Pancreas (tissue), 10 donors: ENCODE data around the gene TTC39B. TPM values are rescaled to one million over a fixed set of nuclear protein-coding genes. Genes with fewer than 3 reads are reported as not detected.

ENCODE experiments used
- ATAC-seq, 4 donors: fragments of 200-7000 bp; cut with Tn5 transposase; one replicate each; pipeline versions ENCODE4 v1.8.0 to v1.9.1; 2020; ENCODE audit warnings: mild to moderate bottlenecking in 4 of 4, moderate library complexity in 4 of 4
- DNase-seq, 6 donors: peaks; one replicate each; pipeline ENCODE4 v3.0.0-alpha.2; 2020
- FAIRE-seq: peaks from 2 replicates; lab custom pipeline; 2012; peaks lifted over from hg19 to GRCh38; lab: Jason Lieb, UNC
- H3K27ac ChIP-seq, 4 donors: fragments of 200-600 bp; sonication (generic); 1 replicate in 3 of 4; 2 replicates in 1 of 4; pipeline versions ENCODE4 v1.5.0 to v1.8.0; 2020
- H3K27me3 ChIP-seq, 4 donors: fragments of 200-600 bp; one replicate each; pipeline ENCODE4 v1.8.0; 2021
- H3K36me3 ChIP-seq, 3 donors: fragments of 200-600 bp; sonication (generic) in 1 of 3; one replicate each; pipeline versions ENCODE4 v1.5.0 to v1.8.0; 2020 to 2021
- H3K4me1 ChIP-seq, 3 donors: fragments of 200-600 bp; one replicate each; pipeline ENCODE4 v1.8.0; 2021
- H3K4me3 ChIP-seq, 4 donors: fragments of 200-600 bp; sonication (generic) in 2 of 4; one replicate each; pipeline versions ENCODE4 v1.5.0 to v1.8.0; 2020 to 2021
- H3K9me3 ChIP-seq, 4 donors: fragments of 200-600 bp; one replicate each; pipeline ENCODE4 v1.8.0; 2021
- WGBS, 2 donors: extraction: QIAGEN DNeasy Blood & Tissue Kit; methylation state at CpG; one replicate each; pipeline ENCODE4 v1.1.7; 2013; 5-methylcytosine and 5-hydroxymethylcytosine counted together
- intact Hi-C, 3 donors: fragments of 100-400 bp; cut with DNase I; formaldehyde crosslinking; loops; one replicate each; pipeline versions ENCODE4 v1.11.1 to v1.14.2; 2022
- polyA plus RNA-seq, 2 donors: library from polyadenylated mRNA; stranded (reverse); fragments of 200-250 nt; gene quantifications; one replicate each; pipeline ENCODE4 v1.2.3, GENCODE V29; 2013
- total RNA-seq, 6 donors: library from RNA; stranded (reverse); fragmentation: NEBNext Ultra II Directional in 4 of 6; extraction: Animal tissue kit (Norgen Biotek cat#: 25700) in 4 of 6; gene quantifications; one replicate each; pipeline versions ENCODE4 v1.2.1 to v1.2.4, GENCODE V29; 2021 to 2023
- TF ChIP-seq, protein P1 (sequence below), 4 donors: fragments of 200-600 bp; sonication (generic) in 3 of 4; IDR thresholded peaks; one replicate each; pipeline versions ENCODE4 v1.5.0 to v1.8.0; 2021; ENCODE audit warnings: antibody characterized with exemption in 4 of 4
- donor health status: healthy with polysubstance abuse.
- donor health status: DM: no; HTN: no; CAD: no; lungs with moderate emphysema.
- donor health status: DM: no; HTN: no; CAD: no.
- donor health status: control.
- donor health status: control.
- donor health status: Bipolar disorder and iron deficiency.
- donor health status: DM: yes; HTN: yes; CAD: no.
- donor health status: DM: no; HTN: no; CAD: no.
- donor health status: DM: no; HTN: no; CAD: no.
- donor health status: DM: yes; HTN: yes; CAD: no.

Gene TTC39B
- total and polyA plus RNA-seq, 8 donors = 1.5 to 12.1 (median 5.1) TPM

- intact Hi-C loops = loop anchor here in 1 of 3 donors (10.0 kb wide), 1 partner anchor 401 kb away; no protein-coding TSS in a partner anchor
- TF ChIP-seq, protein P1, sequence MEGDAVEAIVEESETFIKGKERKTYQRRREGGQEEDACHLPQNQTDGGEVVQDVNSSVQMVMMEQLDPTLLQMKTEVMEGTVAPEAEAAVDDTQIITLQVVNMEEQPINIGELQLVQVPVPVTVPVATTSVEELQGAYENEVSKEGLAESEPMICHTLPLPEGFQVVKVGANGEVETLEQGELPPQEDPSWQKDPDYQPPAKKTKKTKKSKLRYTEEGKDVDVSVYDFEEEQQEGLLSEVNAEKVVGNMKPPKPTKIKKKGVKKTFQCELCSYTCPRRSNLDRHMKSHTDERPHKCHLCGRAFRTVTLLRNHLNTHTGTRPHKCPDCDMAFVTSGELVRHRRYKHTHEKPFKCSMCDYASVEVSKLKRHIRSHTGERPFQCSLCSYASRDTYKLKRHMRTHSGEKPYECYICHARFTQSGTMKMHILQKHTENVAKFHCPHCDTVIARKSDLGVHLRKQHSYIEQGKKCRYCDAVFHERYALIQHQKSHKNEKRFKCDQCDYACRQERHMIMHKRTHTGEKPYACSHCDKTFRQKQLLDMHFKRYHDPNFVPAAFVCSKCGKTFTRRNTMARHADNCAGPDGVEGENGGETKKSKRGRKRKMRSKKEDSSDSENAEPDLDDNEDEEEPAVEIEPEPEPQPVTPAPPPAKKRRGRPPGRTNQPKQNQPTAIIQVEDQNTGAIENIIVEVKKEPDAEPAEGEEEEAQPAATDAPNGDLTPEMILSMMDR (IDR thresholded peaks at IDR 0.05) = no peak
- DNase-seq (no peak), ATAC-seq (no peak), FAIRE-seq (no peak)
- Histone ChIP-seq H3K27ac (no peak overlapping the region), H3K4me3 (no peak overlapping the region), H3K9me3 (no peaks in the 10 kb centered on the region), H3K36me3 (no peaks in the 10 kb centered on the region), H3K4me1 (no peaks in the 10 kb centered on the region), H3K27me3 (no peaks in the 10 kb centered on the region)
- 17 to 22% methylated on average over 3 of the region's 3 CpGs for WGBS, 2 donors
These were observed 103.4 kb downstream of the TTC39B start for GRCh38 chr9:15203581-15203980.

GRCh38 chr9:15200111-15200510 lies 106.9 kb downstream of the TTC39B start:
- TF ChIP-seq, protein P1 (IDR thresholded peaks at IDR 0.05) = no peak
- no peaks in the 10 kb centered on the region for H3K9me3 ChIP-seq
- 91 to 95% methylated on average over 3 of the region's 3 CpGs for WGBS, 2 donors

GRCh38 chr9:15192856-15193255 lies 114.2 kb downstream of the TTC39B start:
- FAIRE-seq = no peak
- TF ChIP-seq, protein P1 (IDR thresholded peaks at IDR 0.05) = no peak
- H3K4me1 ChIP-seq = no peaks in the 10 kb centered on the region
- no peak overlapping the region for H3K4me3 ChIP-seq
- intact Hi-C loops = no loop called here
- no peak overlapping the region for H3K27ac ChIP-seq
- WGBS, 2 donors = 95 to 96% methylated on average over 5 of the region's 5 CpGs
- no peak for ATAC-seq
- H3K9me3 ChIP-seq = no peaks in the 10 kb centered on the region
- DNase-seq = no peak
- H3K36me3 ChIP-seq = peaks cover 0 to 11% (median 0%) of the 10 kb centered on the region in 3 donors
- no peaks in the 10 kb centered on the region for H3K27me3 ChIP-seq

More at GRCh38 chr9:15200111-15200510, 106.9 kb downstream of the TTC39B start:
- no peak overlapping the region for H3K27ac ChIP-seq
- FAIRE-seq (no peak), ATAC-seq (no peak), DNase-seq (no peak)
- no peaks in the 10 kb centered on the region for H3K36me3 ChIP-seq
- no peaks in the 10 kb centered on the region for H3K4me1 ChIP-seq
- intact Hi-C loops = loop anchor here in 1 of 3 donors (10.0 kb wide), 1 partner anchor 405 kb away; no protein-coding TSS in a partner anchor
- H3K4me3 ChIP-seq = no peak overlapping the region
- H3K27me3 ChIP-seq = no peaks in the 10 kb centered on the region

DNA sequence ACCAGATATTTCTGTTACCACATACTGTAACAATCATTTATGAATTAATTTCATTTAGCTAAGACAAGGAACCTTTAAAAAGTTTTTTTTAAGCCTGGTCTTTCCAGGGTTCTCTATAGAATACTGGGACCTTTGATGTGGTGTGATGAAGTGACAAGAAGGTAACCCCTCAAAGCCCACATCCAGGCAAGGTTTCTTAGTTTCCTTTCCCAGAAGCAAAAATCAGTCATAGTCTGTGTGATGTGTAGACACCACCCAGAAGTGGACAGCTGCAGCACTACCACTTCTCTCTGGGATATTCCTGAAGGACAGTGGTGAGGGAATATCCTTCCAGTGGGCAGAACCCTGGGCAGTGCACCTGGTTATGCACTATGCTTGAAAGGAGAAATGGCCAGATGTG lies 115.6 kb downstream of the TTC39B start:
- intact Hi-C loops = no loop called here
- FAIRE-seq (no peak), DNase-seq (no peak), ATAC-seq (no peak)
- H3K27ac ChIP-seq = no peak overlapping the region
- peaks cover 0 to 24% (median 0%) of the 10 kb centered on the region in 3 donors for H3K36me3 ChIP-seq
- H3K4me1 ChIP-seq = no peaks in the 10 kb centered on the region
- H3K27me3 ChIP-seq = no peaks in the 10 kb centered on the region
- TF ChIP-seq, protein P1 (IDR thresholded peaks at IDR 0.05) = no peak
- no peak overlapping the region for H3K4me3 ChIP-seq
- H3K9me3 ChIP-seq = no peaks in the 10 kb centered on the region

GRCh38 chr9:15189481-15189880 lies 117.5 kb downstream of the TTC39B start:
- H3K4me1 ChIP-seq = no peaks in the 10 kb centered on the region
- WGBS, 2 donors = 82 to 83% methylated on average over 7 of the region's 7 CpGs
- TF ChIP-seq, protein P1 (IDR thresholded peaks at IDR 0.05) = no peak
- DNase-seq = no peak
- intact Hi-C loops = no loop called here
- no peak overlapping the region for H3K27ac ChIP-seq
- H3K36me3 ChIP-seq = peaks cover 0 to 28% (median 0%) of the 10 kb centered on the region in 3 donors
- no peak for FAIRE-seq
- H3K27me3 ChIP-seq = no peaks in the 10 kb centered on the region
- H3K4me3 ChIP-seq = no peak overlapping the region
- H3K9me3 ChIP-seq = no peaks in the 10 kb centered on the region
- ATAC-seq = no peak
